Measurements from ENCODE around the gene LHFPL2. TPM values are rescaled to one million over a fixed set of nuclear protein-coding genes. Genes with fewer than 3 reads are reported as not detected.
"Not testable (repeated sequence)": the region's sequence is repeated elsewhere in the genome, so short reads cannot be mapped to it uniquely, and the experiment has no call there.

LHFPL2 gene
- total RNA-seq, 1 experiment from 2014 or later = 4.8 TPM

- not testable (repeated sequence) for H2AFZ ChIP-seq (ENCODE audit: low read length); H3K4me1 ChIP-seq (ENCODE audit: low read length); H3K27ac ChIP-seq (ENCODE audit: low read length); H4K20me1 ChIP-seq (ENCODE audit: insufficient read depth, low read depth, low read length); DNase-seq; H3K36me3 ChIP-seq (ENCODE audit: insufficient read depth, low read length); H3K9me3 ChIP-seq (ENCODE audit: low read length); H3K9ac ChIP-seq (ENCODE audit: low read length); H3K4me2 ChIP-seq (ENCODE audit: low read depth, low read length, poor library complexity, severe bottlenecking); H3K27me3 ChIP-seq (ENCODE audit: low read length); H3K79me2 ChIP-seq (ENCODE audit: low read length); H3K9me2 ChIP-seq (replicated peaks; ENCODE audit: insufficient read depth, low read length); H3K4me3 ChIP-seq (ENCODE audit: low read length)
Measured at GRCh38 chr5:78687514-78687913, 38.9 kb upstream of the LHFPL2 start.

GRCh38 chr5:78683905-78684304 lies 35.3 kb upstream of the LHFPL2 start:
- not testable (repeated sequence) for H3K4me1 ChIP-seq (ENCODE audit: low read length); H3K36me3 ChIP-seq (ENCODE audit: insufficient read depth, low read length); H3K27ac ChIP-seq (ENCODE audit: low read length); H3K79me2 ChIP-seq (ENCODE audit: low read length); H3K4me3 ChIP-seq (ENCODE audit: low read length); H3K9ac ChIP-seq (ENCODE audit: low read length); H2AFZ ChIP-seq (ENCODE audit: low read length); H3K27me3 ChIP-seq (ENCODE audit: low read length); DNase-seq; H3K9me2 ChIP-seq (replicated peaks; ENCODE audit: insufficient read depth, low read length); H3K4me2 ChIP-seq (ENCODE audit: low read depth, low read length, poor library complexity, severe bottlenecking); H3K9me3 ChIP-seq (ENCODE audit: low read length); H4K20me1 ChIP-seq (ENCODE audit: insufficient read depth, low read depth, low read length)

- H3K4me2 ChIP-seq (ENCODE audit: low read depth, low read length, poor library complexity, severe bottlenecking) = no peak overlapping the region
- H3K9ac ChIP-seq (ENCODE audit: low read length) = no peak overlapping the region
- no peak overlapping the region for H3K4me3 ChIP-seq (ENCODE audit: low read length)
- H3K9me3 ChIP-seq (ENCODE audit: low read length) = no peaks in the 10 kb centered on the region
- no peak for DNase-seq
- no peaks in the 10 kb centered on the region for H3K36me3 ChIP-seq (ENCODE audit: insufficient read depth, low read length)
- H3K9me2 ChIP-seq (replicated peaks; ENCODE audit: insufficient read depth, low read length) = no peaks in the 10 kb centered on the region
- no peak overlapping the region for H2AFZ ChIP-seq (ENCODE audit: low read length)
- H3K27ac ChIP-seq (ENCODE audit: low read length) = no peak overlapping the region
- H4K20me1 ChIP-seq (ENCODE audit: insufficient read depth, low read depth, low read length) = no peaks in the 10 kb centered on the region
- no peaks in the 10 kb centered on the region for H3K27me3 ChIP-seq (ENCODE audit: low read length)
- no peaks in the 10 kb centered on the region for H3K4me1 ChIP-seq (ENCODE audit: low read length)
- no peaks in the 10 kb centered on the region for H3K79me2 ChIP-seq (ENCODE audit: low read length)
Measured at GRCh38 chr5:78679905-78680304, 31.3 kb upstream of the LHFPL2 start.

- Histone ChIP-seq H3K4me3 (ENCODE audit: low read length) (no peak overlapping the region), H3K27me3 (ENCODE audit: low read length) (no peaks in the 10 kb centered on the region), H4K20me1 (ENCODE audit: insufficient read depth, low read depth, low read length) (no peaks in the 10 kb centered on the region), H3K9ac (ENCODE audit: low read length) (no peak overlapping the region), H2AFZ (ENCODE audit: low read length) (no peak overlapping the region), H3K4me2 (ENCODE audit: low read depth, low read length, poor library complexity, severe bottlenecking) (no peak overlapping the region), H3K27ac (ENCODE audit: low read length) (no peak overlapping the region), H3K9me2 (replicated peaks; ENCODE audit: insufficient read depth, low read length) (no peaks in the 10 kb centered on the region), H3K4me1 (ENCODE audit: low read length) (no peaks in the 10 kb centered on the region), H3K36me3 (ENCODE audit: insufficient read depth, low read length) (no peaks in the 10 kb centered on the region), H3K79me2 (ENCODE audit: low read length) (no peaks in the 10 kb centered on the region), H3K9me3 (ENCODE audit: low read length) (no peaks in the 10 kb centered on the region)
- DNase-seq = no peak
Measured at GRCh38 chr5:78677777-78678668, 29.5 kb upstream of the LHFPL2 start.

- Histone ChIP-seq H3K9ac (ENCODE audit: low read length) (no peak overlapping the region), H3K79me2 (ENCODE audit: low read length) (no peaks in the 10 kb centered on the region)
Measured at GRCh38 chr5:78675956-78676730, 27.6 kb upstream of the LHFPL2 start.

GRCh38 chr5:78673827-78674226 lies 25.3 kb upstream of the LHFPL2 start:
- not testable (repeated sequence) for H3K9ac ChIP-seq (ENCODE audit: low read length); H3K9me2 ChIP-seq (replicated peaks; ENCODE audit: insufficient read depth, low read length); H3K27me3 ChIP-seq (ENCODE audit: low read length); H3K36me3 ChIP-seq (ENCODE audit: insufficient read depth, low read length); H3K27ac ChIP-seq (ENCODE audit: low read length); H3K4me2 ChIP-seq (ENCODE audit: low read depth, low read length, poor library complexity, severe bottlenecking); H3K4me3 ChIP-seq (ENCODE audit: low read length); H3K4me1 ChIP-seq (ENCODE audit: low read length); H2AFZ ChIP-seq (ENCODE audit: low read length); H4K20me1 ChIP-seq (ENCODE audit: insufficient read depth, low read depth, low read length); H3K79me2 ChIP-seq (ENCODE audit: low read length); DNase-seq; H3K9me3 ChIP-seq (ENCODE audit: low read length)

More at GRCh38 chr5:78675956-78676730, 27.6 kb upstream of the LHFPL2 start:
- no peaks in the 10 kb centered on the region for H3K4me1 ChIP-seq (ENCODE audit: low read length)
- no peak for DNase-seq
- H4K20me1 ChIP-seq (ENCODE audit: insufficient read depth, low read depth, low read length) = no peaks in the 10 kb centered on the region
- H3K4me2 ChIP-seq (ENCODE audit: low read depth, low read length, poor library complexity, severe bottlenecking) = no peak overlapping the region
- H2AFZ ChIP-seq (ENCODE audit: low read length) = no peak overlapping the region
- no peak overlapping the region for H3K27ac ChIP-seq (ENCODE audit: low read length)
- no peaks in the 10 kb centered on the region for H3K9me2 ChIP-seq (replicated peaks; ENCODE audit: insufficient read depth, low read length)
- no peaks in the 10 kb centered on the region for H3K36me3 ChIP-seq (ENCODE audit: insufficient read depth, low read length)
- no peak overlapping the region for H3K4me3 ChIP-seq (ENCODE audit: low read length)
- H3K9me3 ChIP-seq (ENCODE audit: low read length) = no peaks in the 10 kb centered on the region
- H3K27me3 ChIP-seq (ENCODE audit: low read length) = no peaks in the 10 kb centered on the region

- Histone ChIP-seq H2AFZ (ENCODE audit: low read length) (no peak overlapping the region), H3K4me3 (ENCODE audit: low read length) (no peak overlapping the region), H3K4me1 (ENCODE audit: low read length) (no peaks in the 10 kb centered on the region), H3K36me3 (ENCODE audit: insufficient read depth, low read length) (no peaks in the 10 kb centered on the region), H4K20me1 (ENCODE audit: insufficient read depth, low read depth, low read length) (no peaks in the 10 kb centered on the region), H3K9ac (ENCODE audit: low read length) (no peak overlapping the region), H3K9me2 (replicated peaks; ENCODE audit: insufficient read depth, low read length) (no peaks in the 10 kb centered on the region), H3K79me2 (ENCODE audit: low read length) (no peaks in the 10 kb centered on the region), H3K4me2 (ENCODE audit: low read depth, low read length, poor library complexity, severe bottlenecking) (no peak overlapping the region), H3K9me3 (ENCODE audit: low read length) (no peaks in the 10 kb centered on the region), H3K27me3 (ENCODE audit: low read length) (no peaks in the 10 kb centered on the region), H3K27ac (ENCODE audit: low read length) (no peak overlapping the region)
- no peak for DNase-seq
Measured at GRCh38 chr5:78672154-78672553, 23.6 kb upstream of the LHFPL2 start.

- Histone ChIP-seq H3K27ac (ENCODE audit: low read length) (no peak overlapping the region), H3K4me1 (ENCODE audit: low read length) (no peaks in the 10 kb centered on the region), H3K36me3 (ENCODE audit: insufficient read depth, low read length) (no peaks in the 10 kb centered on the region), H3K4me3 (ENCODE audit: low read length) (no peak overlapping the region), H3K9me3 (ENCODE audit: low read length) (no peaks in the 10 kb centered on the region), H3K4me2 (ENCODE audit: low read depth, low read length, poor library complexity, severe bottlenecking) (no peak overlapping the region), H3K9me2 (replicated peaks; ENCODE audit: insufficient read depth, low read length) (no peaks in the 10 kb centered on the region), H4K20me1 (ENCODE audit: insufficient read depth, low read depth, low read length) (no peaks in the 10 kb centered on the region), H3K79me2 (ENCODE audit: low read length) (no peaks in the 10 kb centered on the region), H3K27me3 (ENCODE audit: low read length) (no peaks in the 10 kb centered on the region), H3K9ac (ENCODE audit: low read length) (no peak overlapping the region), H2AFZ (ENCODE audit: low read length) (no peak overlapping the region)
- no peak for DNase-seq
Measured at GRCh38 chr5:78671609-78672008, 23.0 kb upstream of the LHFPL2 start.
